ENCODE data around the gene MACROH2A2.
"Not testable (repeated sequence)": the region's sequence is repeated elsewhere in the genome, so short reads cannot be mapped to it uniquely, and the experiment has no call there.

The MACROH2A2 gene

DNA sequence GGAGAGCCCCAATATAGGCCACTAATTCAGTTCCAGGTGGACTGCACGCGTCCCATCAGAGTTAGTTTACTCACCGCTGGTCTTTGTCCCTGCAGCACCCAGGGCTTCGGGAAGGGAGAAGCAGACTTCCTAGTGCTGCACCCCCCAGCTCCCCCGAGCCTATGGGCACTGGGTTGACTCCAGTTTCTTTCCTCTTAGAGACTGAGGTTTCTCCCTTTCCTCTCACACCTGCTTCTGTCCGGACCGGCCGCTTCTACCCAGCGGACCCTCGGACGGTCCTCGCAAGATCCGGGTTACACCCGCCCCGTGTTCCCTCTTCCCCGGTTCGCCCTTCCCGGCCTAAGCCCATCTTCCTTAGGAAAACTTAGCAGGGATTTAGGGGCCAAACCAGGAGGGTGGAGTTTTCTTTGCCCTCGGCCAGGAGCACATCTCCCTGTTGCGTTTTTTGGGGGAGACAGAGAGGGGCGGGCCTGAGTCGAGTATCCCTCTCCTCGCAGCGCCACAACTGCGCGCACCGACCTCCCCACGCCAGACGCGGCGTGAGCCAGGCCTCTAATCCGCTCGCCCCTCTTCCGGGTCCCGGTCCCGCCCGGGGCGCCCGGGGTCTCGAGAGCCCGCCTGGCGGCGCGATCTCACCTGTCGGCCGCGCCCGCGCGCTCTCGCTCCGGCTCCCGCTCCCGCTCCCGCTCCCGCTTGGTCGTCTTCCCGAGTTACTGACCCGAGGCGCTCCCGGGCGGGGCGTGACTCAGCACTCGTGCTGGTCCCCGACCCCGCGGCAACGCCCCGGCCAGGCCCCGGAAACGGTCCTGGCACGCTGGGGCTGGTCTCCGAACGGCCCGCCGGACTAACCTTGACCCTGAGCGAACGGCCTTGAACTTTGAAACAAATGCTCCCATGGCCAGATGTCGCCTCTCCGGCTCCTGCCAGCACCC is 79.7 kb downstream of the MACROH2A2 start, which contains the start of gene AIFM2:
TSS of gene AIFM2 (minus strand) at position 728 of the 932 bp plus-strand sequence. CDS start 8,741 bp downstream, outside the sequence.
- peak in 1 of 2 experiments; percentile 23 for DNase-seq

DNA sequence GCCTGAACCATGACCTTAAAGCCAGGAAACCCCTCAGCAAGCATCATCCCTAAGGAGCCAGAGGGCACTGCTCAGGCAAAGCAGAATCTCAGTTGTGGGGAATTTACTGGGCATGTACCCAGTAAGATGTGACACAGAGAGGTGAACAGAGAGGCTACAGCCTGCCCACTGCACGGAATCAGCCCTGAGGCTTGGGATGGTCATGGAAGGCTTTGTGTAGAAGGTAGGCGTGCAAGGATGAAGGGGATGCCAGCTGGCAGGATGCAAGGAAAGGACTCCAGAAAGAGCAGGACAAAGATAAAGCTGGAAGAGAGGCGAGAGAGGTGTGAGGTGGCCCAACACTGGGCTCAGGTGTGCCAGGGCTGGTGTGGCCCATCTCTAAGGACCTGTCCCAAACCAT is 82.4 kb downstream of the MACROH2A2 start:
- DNase-seq: no peak

DNA sequence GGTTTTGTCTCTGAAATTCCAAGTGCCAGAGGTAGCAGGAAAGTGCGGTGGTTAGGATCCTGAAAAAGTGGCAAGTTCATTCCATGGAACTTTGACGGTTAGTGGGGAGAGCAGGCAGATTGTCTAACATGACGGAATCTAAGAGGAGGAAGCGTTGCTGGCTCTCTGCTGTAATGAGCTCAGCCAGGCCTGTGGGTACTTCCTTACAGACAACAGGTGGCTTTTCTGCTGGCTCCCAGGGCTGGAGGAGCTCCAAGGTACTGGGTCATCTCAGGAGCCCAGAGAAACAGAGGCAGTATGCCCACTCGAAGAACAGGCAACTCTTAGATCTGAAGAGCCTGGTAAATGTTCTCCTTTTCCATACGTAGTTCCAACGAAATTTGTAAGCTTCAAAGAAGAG is 83.0 kb downstream of the MACROH2A2 start:
- no peak for DNase-seq

DNA sequence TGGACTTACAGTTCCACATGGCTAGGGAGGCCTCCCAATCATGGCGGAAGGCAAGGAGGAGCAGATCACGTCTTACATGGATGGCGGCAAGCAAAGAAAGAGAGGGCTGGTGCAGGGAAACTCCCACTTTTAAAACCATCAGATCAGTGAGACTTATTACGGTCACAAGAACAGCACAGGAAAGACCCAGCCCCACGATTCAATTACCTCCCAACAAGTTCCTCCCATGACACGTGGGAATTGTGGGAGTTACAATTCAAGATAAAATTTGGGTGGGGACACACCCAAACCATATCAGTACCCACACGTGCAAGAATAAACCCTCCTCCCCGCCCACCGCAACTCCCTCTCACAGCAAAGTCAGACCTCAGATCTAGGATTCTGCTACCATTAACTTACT is 84.5 kb downstream of the MACROH2A2 start:
- DNase-seq: no peak

DNA sequence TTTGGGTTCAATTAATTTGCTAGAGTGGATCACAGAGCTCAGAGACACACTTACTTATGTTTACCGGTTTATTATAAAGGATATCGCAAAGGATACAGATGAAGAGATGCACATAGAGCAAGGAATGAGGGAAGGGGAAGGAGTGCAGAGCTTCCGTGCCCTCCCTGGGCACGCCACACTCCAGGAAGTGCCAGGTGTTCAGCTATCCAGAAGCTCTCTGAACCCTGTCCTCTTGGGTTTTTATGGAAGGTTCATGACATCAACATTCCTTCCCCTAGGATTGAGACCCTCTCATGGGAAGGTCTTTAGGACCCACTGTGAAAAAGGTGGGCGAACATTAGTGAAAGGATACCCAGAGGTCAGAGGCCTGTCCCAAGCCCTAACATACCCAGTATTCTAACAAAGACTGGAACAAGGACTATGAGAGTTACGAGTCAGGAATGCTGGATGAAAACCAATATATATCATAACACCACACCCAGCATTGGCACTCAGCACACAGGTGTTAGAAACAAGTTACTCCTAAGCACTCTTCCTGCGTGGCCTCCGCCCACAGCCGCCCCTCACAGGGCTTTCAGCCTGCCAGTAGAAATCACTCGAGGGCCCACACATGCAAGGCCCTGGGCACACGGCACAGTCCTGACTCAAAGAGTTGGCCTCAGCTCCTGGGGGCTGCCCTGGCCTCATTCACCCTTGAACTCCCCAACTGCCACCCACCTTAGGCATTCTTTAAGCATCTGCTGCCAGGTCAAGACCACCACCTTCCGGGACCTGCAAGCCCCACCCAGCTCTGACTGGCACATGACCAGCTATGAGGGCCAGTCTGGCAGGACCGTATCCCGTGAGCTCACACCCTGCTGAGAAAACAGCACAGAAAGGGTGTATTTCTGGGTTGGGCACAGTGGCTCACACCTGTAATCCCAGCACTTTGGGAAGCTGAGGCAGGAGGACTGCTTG is 85.6 kb downstream of the MACROH2A2 start:
- no peak for DNase-seq

DNA sequence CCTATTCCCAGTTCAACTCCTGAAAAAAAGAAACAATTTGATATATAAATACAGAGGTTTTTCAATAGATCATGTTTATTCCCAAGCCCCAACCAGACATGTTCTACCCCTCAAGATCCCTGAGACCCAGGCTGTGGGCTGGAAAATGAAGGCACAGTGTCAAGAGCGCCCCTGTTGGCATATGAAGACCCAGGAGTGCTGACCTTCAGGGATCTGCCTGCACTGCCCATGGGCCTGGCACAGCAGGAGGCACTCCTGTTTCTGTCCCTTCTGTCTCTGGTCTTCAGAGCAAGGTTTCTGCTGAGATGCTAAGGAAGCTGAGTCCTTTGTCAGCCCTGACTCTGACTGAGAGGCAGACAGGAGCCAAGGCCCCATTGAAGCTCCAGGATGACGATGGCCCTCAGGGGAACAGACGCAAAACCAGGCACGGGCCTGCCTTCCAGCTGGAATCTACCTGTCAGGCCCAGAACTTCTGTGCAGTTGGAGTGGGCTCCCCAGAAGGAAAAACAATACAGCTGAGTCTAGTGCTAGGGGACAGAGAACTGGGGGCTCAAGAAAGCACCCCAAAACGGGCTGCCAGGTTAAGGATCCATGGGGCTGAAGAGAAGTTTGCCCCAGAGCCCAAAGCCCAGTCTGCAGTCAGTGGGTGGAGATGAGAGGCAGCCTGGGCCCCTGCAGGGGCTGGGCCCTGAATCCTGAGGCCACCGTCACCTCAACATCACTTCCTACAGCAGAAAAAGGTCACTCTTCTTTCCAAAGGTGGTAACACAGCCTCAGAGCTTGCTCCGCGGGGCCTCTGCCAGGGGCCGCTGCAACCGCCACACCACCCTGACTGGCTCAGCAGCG is 86.7 kb downstream of the MACROH2A2 start:
- no peak for DNase-seq

DNA sequence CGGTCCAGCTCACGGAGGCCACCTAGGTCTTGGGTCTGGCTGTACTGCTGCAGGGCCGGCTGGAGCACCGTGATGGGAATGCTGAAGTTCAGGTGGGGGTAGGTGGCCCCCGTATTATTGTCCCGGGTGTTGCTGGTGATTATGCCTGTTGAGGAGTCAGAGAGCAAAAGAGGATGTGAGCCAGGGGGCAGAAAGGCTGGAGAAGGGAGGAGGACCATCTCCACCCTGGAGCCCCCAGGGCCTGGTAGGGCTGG is 87.3 kb downstream of the MACROH2A2 start:
- no peak for DNase-seq

DNA sequence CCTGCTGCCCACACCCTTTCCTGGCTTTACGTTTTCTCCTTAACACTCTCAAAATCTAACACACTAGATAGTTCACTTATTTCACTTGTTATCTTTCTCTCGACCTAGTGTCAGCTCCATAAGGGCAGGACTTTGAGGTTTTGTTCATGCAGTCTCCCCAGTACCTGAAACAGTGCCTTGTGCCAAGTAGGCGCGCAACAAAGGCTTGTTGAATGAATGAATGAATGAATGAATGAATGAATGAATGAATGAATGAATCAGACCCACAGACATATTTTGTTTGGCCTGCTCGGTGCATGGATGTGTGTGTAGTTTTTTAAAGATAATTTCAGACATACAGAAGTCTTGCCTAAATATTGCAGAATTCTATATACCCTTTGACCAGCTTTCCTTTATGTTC is 87.7 kb downstream of the MACROH2A2 start:
- no peak for DNase-seq

DNA sequence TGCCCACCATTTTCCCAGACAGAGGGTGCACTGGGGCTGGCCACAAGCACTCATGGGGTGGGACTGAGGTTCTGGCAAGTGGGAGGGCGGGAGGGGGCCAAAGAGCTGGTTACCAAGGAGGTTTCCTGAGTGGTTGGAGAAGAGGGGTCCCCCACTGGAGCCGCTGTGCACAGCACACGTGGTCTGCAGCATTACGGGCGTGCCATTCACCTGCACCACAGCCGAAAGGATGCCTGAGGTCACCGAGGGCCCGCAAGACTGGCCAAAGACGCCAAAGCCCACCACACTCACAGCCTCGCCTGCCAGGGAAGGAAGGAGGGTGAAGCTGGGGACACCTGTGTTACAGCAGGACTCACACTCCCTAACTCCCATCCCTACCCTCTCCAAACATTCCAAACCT is 89.9 kb downstream of the MACROH2A2 start:
- DNase-seq: no peak

DNA sequence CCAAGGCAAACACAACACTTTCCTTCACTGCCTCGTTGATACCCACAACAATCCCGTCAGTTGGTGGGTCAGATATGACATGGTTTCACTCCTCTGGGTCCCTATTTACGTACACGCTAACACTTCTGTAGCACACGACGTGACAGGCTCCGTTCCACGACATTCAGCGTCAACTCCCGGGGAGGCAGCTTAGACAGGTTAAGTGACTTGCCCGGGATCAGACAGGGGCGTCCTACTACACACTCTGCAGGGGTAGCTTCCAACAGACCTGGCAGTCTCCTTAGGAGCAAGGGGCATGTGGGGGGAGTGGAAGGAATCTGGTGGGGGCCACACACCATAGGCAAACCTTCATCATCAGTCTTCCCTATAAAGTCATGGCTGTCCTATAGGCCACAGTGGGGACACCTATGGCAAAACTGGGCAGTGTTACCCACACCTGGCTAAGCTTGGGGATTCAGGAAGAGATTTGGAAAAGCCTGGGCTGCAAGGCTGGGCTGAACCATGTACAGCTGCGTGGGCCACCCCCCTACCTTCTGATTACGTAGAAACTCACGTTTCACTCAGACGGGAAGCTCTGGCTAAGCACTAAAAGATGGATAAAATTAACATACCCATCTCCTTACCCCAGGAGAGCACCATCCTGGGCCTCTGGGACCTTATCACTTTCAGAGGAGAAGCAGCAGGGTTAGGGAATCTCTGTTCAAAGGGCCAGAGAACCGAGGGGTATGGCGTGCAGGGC is 91.9 kb downstream of the MACROH2A2 start:
- no peak for DNase-seq

DNA sequence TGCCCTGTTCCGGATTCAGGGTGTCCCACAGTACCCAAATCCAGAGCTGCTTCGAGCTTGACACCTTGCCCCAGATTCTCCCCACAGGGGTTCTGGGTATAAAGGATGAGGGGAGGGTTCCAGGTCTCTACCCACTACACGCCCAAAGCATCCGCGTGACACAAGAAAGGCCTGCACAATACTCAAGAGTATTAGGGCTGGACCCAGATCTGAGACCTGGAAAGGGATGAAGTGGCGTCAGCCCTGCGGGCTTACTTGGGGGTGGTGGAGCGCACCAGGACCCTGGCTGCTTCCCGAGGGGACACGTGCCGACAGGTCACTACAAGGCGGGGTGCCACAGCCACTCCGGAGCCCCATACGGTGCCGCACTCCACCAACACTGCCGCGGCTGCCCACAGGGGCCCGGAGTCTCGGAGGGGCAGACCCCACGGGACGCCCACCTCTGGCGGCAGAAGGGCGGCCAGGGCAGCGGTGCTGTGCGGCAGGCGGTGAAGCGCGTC is 92.6 kb downstream of the MACROH2A2 start:
- no peak for DNase-seq

DNA sequence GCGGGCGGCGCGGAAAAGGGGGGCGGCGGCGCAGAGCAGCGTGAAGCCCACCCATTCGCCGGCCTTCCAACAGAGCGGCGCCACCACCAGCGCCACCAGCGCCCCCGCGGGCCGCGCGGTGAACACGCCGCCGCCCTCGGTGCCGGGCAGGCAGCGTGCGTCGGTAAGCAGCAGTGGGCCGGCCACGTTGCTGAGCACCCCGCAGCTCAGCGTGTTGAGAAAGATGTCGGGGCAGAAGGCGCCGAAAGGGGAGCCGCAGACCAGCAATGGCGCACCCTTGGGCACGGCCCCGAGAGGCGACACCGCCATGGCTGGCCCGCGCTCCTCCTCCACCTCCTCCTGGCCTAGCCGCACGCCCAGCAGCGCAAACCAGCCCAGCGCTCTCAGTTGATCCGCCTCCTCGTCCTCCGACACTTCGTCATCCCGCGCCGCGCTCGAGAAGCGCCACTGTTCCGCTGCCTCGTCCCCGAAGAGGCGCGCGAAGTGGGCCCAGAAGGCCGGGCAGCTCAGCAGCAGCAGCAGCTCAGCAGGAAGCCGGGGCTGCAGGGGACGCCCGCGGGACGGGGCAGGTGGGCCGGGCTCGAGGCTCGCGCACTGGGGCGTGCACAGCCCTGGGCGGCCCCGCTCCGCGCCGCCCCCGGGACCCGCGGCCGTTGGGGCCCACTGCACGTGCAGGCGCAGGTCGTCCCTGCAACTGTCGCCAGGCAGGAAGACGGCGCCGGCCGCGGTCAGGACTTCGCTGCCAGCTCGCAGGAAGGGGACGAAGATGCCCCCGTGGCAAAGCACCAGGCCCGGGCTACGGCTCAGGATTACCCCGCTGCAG is 93.2 kb downstream of the MACROH2A2 start:
- peak in 1 of 2 experiments; percentile 45 for DNase-seq

DNA sequence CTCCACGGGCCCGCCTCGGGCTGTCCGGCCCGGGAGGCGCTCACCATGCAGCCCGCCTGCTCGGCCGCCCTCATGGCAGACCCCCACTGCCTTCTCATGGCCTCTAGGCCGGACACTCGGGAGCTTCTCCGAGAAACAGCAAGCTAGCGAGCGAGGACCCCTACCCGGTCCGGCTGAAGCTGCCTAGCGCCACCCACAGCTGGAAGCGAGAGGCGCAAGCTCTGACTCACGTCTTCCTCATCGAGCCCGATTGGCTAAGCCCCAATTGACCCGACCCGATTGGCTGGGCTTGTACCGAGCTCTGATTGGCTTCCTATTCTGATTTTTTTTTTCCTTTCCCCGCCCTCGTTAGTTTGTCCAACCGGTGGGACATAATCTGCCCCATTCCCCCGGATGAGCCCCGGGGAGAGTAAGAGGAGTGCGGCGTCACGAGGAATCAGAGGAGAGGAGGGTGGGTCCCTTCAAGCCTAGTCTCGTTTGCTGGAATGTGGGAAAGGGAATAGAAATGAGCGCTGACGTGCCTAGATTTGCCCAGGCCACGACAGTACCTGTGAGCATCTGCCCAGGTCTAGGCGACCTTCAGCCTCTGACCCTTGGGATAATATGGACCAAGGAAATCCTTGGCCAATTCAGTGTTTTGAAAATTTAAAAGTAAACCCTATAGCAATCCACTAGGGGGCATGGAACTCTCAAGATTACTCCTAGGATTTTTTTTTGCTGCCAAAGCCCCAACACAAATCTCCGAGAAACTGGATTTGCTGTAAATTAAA is 94.0 kb downstream of the MACROH2A2 start, which contains the start of gene TYSND1:
TSS of gene TYSND1 (minus strand) at position 212 of the 770 bp plus-strand sequence. CDS start at position 98, 114 bp downstream.
- DNase-seq: peak; percentile 92 to 94

DNA sequence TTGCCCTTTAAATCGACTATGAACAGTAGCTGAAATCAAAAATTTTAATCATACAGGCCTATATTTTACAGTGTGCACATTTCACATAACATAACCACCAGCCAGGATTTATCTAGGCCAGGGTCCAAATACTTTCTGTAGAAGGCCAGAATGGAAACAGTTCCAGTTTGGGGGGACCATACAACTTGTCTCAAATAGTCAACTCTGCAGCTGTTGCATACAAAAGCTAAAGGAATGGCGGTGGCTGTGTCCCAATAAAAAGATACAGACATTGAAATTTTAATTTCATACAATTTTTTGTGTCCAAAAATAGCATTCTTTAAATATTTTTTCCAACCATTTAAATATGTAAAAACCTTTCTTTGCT is 94.6 kb downstream of the MACROH2A2 start:
- DNase-seq: no peak

DNA sequence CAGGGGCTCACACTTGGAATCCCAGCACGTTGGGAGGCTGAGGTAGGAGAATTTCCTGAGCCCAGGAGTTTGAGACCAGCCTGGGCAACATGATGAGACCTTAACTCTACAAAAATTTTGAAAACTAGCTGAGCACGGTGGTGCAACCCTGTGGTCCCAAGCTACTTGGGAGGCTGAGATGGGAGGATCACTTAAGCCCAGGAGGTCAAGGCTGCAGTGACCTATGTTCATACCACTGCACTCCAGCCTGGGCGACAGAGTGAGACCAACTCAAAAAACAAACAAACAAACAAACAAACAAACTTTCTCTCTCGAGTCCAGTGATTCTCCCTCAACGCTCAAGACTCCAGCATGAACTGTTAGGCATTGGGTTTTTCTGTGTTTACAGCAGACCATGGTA is 95.9 kb downstream of the MACROH2A2 start:
- DNase-seq: no peak

DNA sequence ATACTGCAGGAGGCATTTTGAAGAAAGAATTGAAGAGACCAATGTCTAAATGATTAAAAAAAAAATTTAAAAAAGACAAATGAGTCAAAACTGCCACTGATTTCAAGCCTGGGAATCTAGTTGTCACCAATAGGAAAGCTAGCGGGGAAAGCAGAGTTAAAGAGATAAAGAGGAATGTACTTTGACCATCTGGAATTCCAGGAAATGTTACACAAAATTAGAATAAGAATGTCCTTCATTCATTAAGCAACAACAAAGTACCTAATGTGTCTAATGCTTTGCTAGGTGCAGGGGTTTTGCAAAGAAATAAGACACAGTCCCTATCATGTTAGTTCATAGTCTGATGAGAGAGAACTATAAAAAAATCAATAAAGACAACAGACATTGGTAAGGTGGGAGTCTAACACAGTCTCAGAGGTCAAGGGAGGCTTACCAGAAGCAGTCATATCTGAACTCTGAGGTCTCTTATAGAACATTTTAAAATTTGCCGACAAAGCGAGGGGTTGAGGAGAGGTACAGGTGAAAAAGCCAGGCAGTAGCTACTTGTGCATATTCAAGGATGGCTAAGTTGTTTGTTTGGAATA is 102.7 kb downstream of the MACROH2A2 start:
- no peak for DNase-seq

DNA sequence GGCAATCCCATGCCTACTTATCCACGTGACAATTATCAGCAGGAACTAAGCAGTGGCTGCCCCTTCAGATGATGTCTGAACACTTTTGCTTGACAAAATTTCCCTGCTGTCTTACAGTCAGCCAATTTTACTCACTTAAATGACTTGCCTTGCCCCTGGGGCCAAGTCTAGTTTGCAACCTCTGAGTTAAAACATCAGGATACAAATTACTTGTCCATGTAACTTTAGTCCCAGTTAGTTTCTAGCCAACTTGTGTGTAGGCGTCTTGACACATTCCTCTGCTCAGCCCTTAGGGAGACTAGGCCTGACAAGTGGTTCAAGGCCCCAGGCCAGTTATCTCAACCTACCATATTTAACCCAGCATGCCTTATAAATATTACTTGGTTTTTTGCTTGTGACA is 105.5 kb downstream of the MACROH2A2 start:
- no peak for DNase-seq

DNA sequence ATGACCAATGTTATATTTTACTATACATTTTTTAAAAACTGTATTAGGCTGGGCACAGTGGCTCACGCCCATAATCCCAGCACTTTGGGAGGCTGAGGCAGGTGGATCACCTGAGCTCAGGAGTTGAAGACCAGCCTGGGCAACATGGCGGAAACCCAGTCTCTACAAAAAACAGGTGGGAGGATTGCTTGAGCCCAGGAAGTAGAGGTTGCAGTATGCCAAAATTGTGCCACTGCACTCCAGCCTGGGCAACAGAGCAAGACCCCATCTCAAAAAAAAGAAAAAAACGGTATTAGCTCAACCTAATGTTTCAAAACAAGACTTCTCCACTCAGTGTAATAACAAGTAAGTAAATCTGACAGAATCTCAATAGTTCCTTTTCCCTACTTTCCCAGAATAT is 106.7 kb downstream of the MACROH2A2 start:
- DNase-seq: not testable (repeated sequence)

DNA sequence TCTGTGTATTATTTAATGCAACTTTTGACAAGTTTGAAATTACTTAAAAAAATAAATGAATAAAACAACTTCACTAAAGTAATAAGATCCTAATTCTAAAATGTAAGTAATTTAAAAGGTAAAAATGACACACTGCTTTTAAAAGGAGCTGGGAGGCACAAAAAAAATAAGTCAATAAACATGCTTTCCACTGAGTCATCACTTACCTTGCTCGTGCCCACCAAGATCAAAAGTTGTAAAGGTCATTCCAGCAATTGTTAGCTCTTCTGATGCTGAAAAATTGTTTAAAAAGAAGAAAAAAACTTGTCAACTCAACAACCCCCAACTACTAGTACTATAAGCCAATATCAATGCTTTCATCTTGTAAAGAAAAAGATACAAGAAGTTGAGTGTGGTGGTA is 108.2 kb downstream of the MACROH2A2 start:
- no peak for DNase-seq

Data from NCI-H524 (cell line).